ENCODE data around the gene CTF1. TPM values are rescaled to one million over a fixed set of nuclear protein-coding genes. Genes with fewer than 3 reads are reported as not detected.

CTF1 gene
- total and polyA plus RNA-seq, 2 donors: 0.38 to 3.8 TPM

DNA sequence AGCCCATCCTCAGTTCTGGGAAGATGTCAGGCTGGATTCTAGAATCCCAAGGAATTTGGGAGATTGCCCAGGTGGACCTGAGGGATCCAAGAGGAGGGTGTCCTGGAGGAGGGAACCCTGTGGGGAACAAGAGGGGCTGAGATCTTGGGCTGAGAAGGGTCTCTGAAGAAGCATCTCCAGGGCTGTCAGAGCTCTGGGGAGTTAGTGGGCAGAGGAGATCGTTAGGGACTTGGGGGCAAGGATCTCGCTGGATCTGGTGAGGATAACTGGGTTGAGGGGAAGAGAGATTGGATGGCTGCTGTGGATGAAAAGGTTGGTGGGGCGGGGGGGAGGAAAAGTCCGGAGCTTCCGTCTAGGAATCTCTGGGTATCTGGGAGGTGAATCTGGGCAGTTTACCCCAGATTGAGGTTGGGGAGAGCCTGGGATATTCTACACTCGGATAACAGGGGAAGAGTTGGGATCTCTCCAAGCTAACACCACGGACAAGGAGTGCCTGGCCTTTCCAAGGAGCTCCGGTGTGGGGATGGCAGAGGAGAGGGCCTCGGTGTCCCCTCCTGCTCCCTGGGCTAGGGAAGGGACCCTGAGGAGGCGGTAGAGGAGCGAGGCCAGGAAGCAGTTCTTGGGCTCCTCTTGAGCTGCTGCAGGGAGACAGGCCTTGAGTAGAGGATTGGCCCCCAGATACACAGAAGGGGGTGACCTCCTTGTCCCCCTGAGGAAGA lies 28.7 kb downstream of the CTF1 start:
- peaks cover 0 to 3% of the 10 kb centered on the region in 2 donors for H3K9me3 ChIP-seq (ENCODE audit: control insufficient read depth in 2 of 2, insufficient read depth in 1 of 2, low read length in 1 of 2)
- H3K36me3 ChIP-seq (ENCODE audit: control insufficient read depth in 2 of 2, insufficient read depth in 2 of 2, low read length in 1 of 2): peaks cover 10 to 13% of the 10 kb centered on the region in 2 donors
- no peaks in the 10 kb centered on the region for H3K27me3 ChIP-seq (ENCODE audit: control insufficient read depth in 2 of 2, insufficient read depth in 1 of 2, low read length in 1 of 2)
- no peak overlapping the region for H3K27ac ChIP-seq (ENCODE audit: low read depth in 1 of 2, low read length in 1 of 2)
- DNase-seq (ENCODE audit: low read depth in 6 of 9, low spot score in 9 of 9): no peak
- peak overlapping the region in 1 of 2 donors; percentile 23 for H3K4me3 ChIP-seq (ENCODE audit: low read length in 2 of 2)
- peaks cover 0 to 46% of the 10 kb centered on the region in 2 donors for H3K4me1 ChIP-seq (ENCODE audit: control insufficient read depth in 2 of 2, insufficient read depth in 2 of 2, low read length in 2 of 2)
- 95% methylated on average over 11 of the region's 11 CpGs for WGBS

DNA sequence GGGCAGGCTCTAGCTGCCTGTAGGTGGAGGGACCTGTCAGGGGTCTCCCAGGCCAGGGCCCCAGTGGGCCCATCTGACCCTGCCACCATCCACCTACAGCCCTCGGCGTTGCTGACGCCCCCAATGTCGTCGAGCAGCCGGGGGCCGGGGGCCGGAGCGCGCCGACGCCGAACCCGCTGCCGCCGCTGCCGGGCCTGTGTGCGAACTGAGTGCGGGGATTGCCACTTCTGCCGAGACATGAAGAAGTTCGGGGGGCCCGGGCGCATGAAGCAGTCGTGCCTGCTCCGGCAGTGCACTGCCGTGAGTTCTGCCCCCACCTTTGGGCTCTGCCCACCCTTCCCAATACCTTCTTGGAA lies 29.2 kb downstream of the CTF1 start:
- WGBS: 97% methylated on average over 26 of the region's 26 CpGs
- H3K4me3 ChIP-seq (ENCODE audit: low read length in 2 of 2): no peak overlapping the region
- no peak for DNase-seq (ENCODE audit: low read depth in 6 of 9, low spot score in 9 of 9)
- H3K4me1 ChIP-seq (ENCODE audit: control insufficient read depth in 2 of 2, insufficient read depth in 2 of 2, low read length in 2 of 2): peaks cover 0 to 46% of the 10 kb centered on the region in 2 donors
- no peak overlapping the region for H3K27ac ChIP-seq (ENCODE audit: low read depth in 1 of 2, low read length in 1 of 2)
- H3K27me3 ChIP-seq (ENCODE audit: control insufficient read depth in 2 of 2, insufficient read depth in 1 of 2, low read length in 1 of 2): no peaks in the 10 kb centered on the region
- H3K36me3 ChIP-seq (ENCODE audit: control insufficient read depth in 2 of 2, insufficient read depth in 2 of 2, low read length in 1 of 2): peaks cover 13 to 16% of the 10 kb centered on the region in 2 donors
- H3K9me3 ChIP-seq (ENCODE audit: control insufficient read depth in 2 of 2, insufficient read depth in 1 of 2, low read length in 1 of 2): peaks cover 0 to 3% of the 10 kb centered on the region in 2 donors

DNA sequence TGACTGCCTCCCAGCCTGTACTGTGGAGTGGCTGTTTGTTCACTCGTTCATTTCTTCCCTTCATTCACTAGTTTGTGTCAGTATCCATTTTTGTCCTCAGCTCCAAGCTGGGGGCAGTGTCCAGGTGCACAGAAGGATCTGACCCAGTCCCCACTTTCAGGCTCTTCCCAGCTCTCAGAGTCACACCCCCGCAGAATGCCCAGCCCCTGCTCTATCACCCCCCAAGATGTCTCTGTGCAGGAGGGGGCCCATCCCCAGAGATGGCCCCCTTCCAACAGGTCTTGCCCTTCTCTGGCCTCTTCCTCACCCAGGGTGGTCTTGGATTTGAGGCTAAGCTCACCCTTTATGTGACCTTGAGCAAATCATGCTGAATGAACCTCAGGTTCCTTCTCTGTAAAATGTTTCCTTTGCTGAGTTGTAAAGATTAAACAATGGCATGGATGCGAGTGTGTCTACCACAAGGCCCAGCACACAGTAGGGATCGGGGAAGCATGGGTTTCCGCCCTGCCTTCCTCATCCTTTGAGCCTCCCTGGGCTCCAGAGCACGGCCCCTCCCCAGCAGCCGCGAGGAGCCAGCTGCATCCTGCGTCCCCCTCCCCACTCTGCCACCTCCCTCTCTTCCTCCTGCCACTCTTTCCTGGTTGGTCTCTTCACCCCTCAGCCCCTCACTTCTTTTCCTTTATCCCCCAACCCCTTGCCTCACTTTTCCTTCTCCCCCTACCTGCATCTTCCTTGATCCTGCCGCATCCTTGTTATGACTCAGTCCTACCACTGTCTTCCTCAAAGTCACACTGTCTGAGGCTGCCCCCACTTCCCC lies 29.8 kb downstream of the CTF1 start:
- Histone ChIP-seq H3K27ac (ENCODE audit: low read depth in 1 of 2, low read length in 1 of 2) (peak overlapping the region in 1 of 2 donors; percentile 50), H3K27me3 (ENCODE audit: control insufficient read depth in 2 of 2, insufficient read depth in 1 of 2, low read length in 1 of 2) (no peaks in the 10 kb centered on the region), H3K36me3 (ENCODE audit: control insufficient read depth in 2 of 2, insufficient read depth in 2 of 2, low read length in 1 of 2) (peaks cover 18 to 19% of the 10 kb centered on the region in 2 donors), H3K4me1 (ENCODE audit: control insufficient read depth in 2 of 2, insufficient read depth in 2 of 2, low read length in 2 of 2) (peaks cover 0 to 46% of the 10 kb centered on the region in 2 donors), H3K4me3 (ENCODE audit: low read length in 2 of 2) (no peak overlapping the region), H3K9me3 (ENCODE audit: control insufficient read depth in 2 of 2, insufficient read depth in 1 of 2, low read length in 1 of 2) (peaks cover 0 to 3% of the 10 kb centered on the region in 2 donors)
- WGBS: 78% methylated on average over 10 of the region's 10 CpGs
- DNase-seq (ENCODE audit: low read depth in 6 of 9, low spot score in 9 of 9): no peak

DNA sequence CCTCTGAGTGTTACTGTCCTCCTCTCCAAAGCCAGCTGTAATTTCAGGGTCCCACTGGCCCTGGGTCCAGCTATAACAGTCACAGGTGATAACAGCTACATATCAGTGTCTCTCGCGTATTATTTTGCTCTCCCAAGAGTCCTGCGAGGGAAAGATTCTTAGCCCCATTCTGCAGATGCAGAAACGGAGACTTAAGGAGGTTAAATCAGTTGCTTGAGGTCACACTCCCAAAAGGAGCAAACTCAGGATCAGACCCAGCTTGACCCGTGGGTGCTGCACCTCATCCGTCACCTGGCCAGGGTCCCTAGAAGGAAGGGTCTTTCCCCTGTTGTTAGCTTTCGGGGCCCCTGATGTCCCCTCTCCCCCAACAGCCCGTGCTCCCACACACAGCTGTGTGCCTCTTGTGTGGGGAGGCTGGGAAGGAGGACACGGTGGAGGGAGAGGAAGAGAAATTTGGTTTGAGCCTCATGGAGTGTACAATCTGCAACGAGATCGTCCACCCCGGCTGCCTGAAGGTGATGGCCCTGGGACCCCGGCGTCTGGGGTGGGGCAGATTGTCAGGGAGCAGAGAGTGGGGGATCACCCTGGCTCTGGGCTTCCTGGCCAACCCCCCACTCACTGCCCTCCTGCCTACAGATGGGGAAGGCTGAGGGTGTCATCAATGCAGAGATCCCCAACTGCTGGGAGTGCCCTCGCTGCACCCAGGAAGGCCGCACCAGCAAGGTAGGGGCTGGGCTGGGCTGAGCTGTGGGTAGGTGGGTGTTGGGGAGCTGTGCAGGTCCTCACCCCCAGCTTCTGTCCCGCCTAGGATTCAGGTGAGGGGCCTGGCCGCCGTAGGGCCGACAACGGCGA lies 30.7 kb downstream of the CTF1 start:
- Histone ChIP-seq H3K27me3 (ENCODE audit: control insufficient read depth in 2 of 2, insufficient read depth in 1 of 2, low read length in 1 of 2) (no peaks in the 10 kb centered on the region), H3K4me3 (ENCODE audit: low read length in 2 of 2) (no peak overlapping the region), H3K36me3 (ENCODE audit: control insufficient read depth in 2 of 2, insufficient read depth in 2 of 2, low read length in 1 of 2) (peaks cover 26% of the 10 kb centered on the region in 2 donors), H3K27ac (ENCODE audit: low read depth in 1 of 2, low read length in 1 of 2) (peak overlapping the region in 1 of 2 donors; percentile 50), H3K4me1 (ENCODE audit: control insufficient read depth in 2 of 2, insufficient read depth in 2 of 2, low read length in 2 of 2) (peaks cover 0 to 37% of the 10 kb centered on the region in 2 donors), H3K9me3 (ENCODE audit: control insufficient read depth in 2 of 2, insufficient read depth in 1 of 2, low read length in 1 of 2) (no peaks in the 10 kb centered on the region)
- WGBS: 97% methylated on average over 22 of the region's 22 CpGs
- DNase-seq (ENCODE audit: low read depth in 6 of 9, low spot score in 9 of 9): no peak

DNA sequence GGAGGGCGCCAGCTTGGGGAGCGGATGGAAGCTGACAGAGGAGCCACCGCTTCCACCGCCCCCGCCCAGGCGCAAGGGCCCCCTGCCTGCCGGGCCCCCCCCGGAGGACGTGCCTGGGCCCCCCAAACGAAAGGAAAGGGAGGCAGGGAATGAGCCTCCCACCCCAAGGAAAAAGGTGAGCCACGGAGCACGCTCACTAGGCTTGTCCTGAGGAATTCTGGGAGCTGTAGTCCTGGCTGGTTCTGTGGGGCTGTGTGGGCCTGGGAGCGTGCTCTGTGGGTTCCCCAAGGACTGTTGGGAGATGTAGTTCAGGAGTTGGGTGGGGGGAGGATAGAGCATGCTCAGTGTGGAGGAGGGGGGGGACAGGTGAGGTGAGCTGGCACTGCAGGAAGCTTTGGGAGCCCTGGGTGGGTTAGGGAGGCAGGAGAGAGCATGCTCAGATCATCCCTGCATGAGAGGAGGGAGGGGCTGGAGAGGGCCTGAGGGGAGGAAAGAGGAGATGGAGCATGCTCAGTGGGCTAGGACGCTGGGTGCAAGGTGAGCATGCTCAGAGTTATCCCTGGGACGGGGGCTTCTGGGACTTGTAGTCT lies 31.5 kb downstream of the CTF1 start:
- H3K4me3 ChIP-seq (ENCODE audit: low read length in 2 of 2): no peak overlapping the region
- no peak overlapping the region for H3K27ac ChIP-seq (ENCODE audit: low read depth in 1 of 2, low read length in 1 of 2)
- H3K27me3 ChIP-seq (ENCODE audit: control insufficient read depth in 2 of 2, insufficient read depth in 1 of 2, low read length in 1 of 2): no peaks in the 10 kb centered on the region
- DNase-seq (ENCODE audit: low read depth in 6 of 9, low spot score in 9 of 9): peak in 3 of 9 donors; percentile 38 to 78 (median 61)
- H3K36me3 ChIP-seq (ENCODE audit: control insufficient read depth in 2 of 2, insufficient read depth in 2 of 2, low read length in 1 of 2): peaks cover 31 to 32% of the 10 kb centered on the region in 2 donors
- peaks cover 0 to 35% of the 10 kb centered on the region in 2 donors for H3K4me1 ChIP-seq (ENCODE audit: control insufficient read depth in 2 of 2, insufficient read depth in 2 of 2, low read length in 2 of 2)
- no peaks in the 10 kb centered on the region for H3K9me3 ChIP-seq (ENCODE audit: control insufficient read depth in 2 of 2, insufficient read depth in 1 of 2, low read length in 1 of 2)
- 87% methylated on average over 15 of the region's 15 CpGs for WGBS

DNA sequence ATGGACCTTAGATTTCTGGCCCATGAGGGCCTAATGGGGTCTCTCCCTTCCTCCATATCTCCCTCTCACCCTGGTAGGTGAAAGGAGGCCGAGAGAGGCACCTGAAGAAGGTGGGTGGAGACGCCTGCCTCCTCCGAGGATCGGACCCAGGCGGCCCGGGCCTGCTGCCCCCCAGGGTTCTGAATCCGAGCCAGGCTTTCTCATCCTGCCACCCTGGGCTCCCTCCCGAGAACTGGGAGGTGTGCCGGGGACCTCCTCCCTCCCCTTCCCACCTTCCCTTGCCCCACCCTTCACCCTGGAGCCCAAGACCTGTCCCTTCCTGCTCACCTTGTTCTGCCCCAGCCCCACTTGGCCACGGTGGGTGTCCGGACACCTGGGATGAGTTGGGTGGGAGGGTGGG lies 32.0 kb downstream of the CTF1 start:
- H3K4me1 ChIP-seq (ENCODE audit: control insufficient read depth in 2 of 2, insufficient read depth in 2 of 2, low read length in 2 of 2): peaks cover 0 to 35% of the 10 kb centered on the region in 2 donors
- peaks cover 31 to 32% of the 10 kb centered on the region in 2 donors for H3K36me3 ChIP-seq (ENCODE audit: control insufficient read depth in 2 of 2, insufficient read depth in 2 of 2, low read length in 1 of 2)
- H3K9me3 ChIP-seq (ENCODE audit: control insufficient read depth in 2 of 2, insufficient read depth in 1 of 2, low read length in 1 of 2): no peaks in the 10 kb centered on the region
- 95% methylated on average over 11 of the region's 11 CpGs for WGBS
- no peak for DNase-seq (ENCODE audit: low read depth in 6 of 9, low spot score in 9 of 9)
- H3K4me3 ChIP-seq (ENCODE audit: low read length in 2 of 2): no peak overlapping the region
- peak overlapping the region in 1 of 2 donors; percentile 2 for H3K27ac ChIP-seq (ENCODE audit: low read depth in 1 of 2, low read length in 1 of 2)
- no peaks in the 10 kb centered on the region for H3K27me3 ChIP-seq (ENCODE audit: control insufficient read depth in 2 of 2, insufficient read depth in 1 of 2, low read length in 1 of 2)

DNA sequence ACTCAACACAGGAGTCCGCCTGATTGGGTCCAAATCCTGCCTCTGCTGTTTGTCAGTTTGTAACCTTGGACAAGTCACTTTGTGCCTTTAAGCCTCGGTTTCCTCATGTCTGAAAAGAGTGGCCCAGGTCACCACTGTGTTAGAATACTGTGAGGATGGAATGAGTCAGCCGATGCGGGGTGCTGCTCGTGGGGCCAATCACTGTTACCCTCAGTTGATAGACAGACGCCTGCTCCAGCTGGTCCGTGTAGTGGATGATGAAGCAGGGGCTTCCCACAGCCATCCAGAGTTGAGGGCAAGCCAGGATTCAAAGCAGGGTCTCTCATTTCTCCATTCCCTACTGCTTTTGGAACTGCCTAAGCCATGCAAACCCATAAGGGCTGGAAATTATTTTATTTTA lies 32.8 kb downstream of the CTF1 start:
- Histone ChIP-seq H3K27ac (ENCODE audit: low read depth in 1 of 2, low read length in 1 of 2) (no peak overlapping the region), H3K36me3 (ENCODE audit: control insufficient read depth in 2 of 2, insufficient read depth in 2 of 2, low read length in 1 of 2) (peaks cover 31 to 32% of the 10 kb centered on the region in 2 donors), H3K4me1 (ENCODE audit: control insufficient read depth in 2 of 2, insufficient read depth in 2 of 2, low read length in 2 of 2) (peaks cover 0 to 35% of the 10 kb centered on the region in 2 donors), H3K27me3 (ENCODE audit: control insufficient read depth in 2 of 2, insufficient read depth in 1 of 2, low read length in 1 of 2) (no peaks in the 10 kb centered on the region), H3K4me3 (ENCODE audit: low read length in 2 of 2) (no peak overlapping the region), H3K9me3 (ENCODE audit: control insufficient read depth in 2 of 2, insufficient read depth in 1 of 2, low read length in 1 of 2) (no peaks in the 10 kb centered on the region)
- no peak for DNase-seq (ENCODE audit: low read depth in 6 of 9, low spot score in 9 of 9)
- 93% methylated on average over 7 of the region's 7 CpGs for WGBS

DNA sequence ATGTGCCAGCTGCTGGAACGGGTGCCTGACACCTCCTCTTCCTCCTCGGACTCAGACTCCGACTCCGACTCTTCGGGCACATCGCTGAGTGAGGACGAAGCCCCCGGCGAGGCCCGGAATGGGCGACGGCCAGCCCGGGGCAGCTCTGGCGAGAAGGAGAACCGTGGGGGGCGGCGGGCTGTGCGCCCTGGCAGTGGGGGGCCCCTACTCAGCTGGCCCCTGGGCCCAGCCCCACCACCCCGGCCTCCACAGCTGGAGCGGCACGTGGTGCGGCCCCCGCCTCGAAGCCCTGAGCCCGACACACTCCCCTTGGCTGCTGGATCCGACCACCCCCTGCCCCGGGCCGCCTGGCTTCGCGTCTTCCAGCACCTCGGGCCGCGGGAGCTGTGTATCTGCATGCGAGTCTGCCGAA lies 33.8 kb downstream of the CTF1 start:
- DNase-seq (ENCODE audit: low read depth in 6 of 9, low spot score in 9 of 9): no peak
- H3K27me3 ChIP-seq (ENCODE audit: control insufficient read depth in 2 of 2, insufficient read depth in 1 of 2, low read length in 1 of 2): no peaks in the 10 kb centered on the region
- H3K9me3 ChIP-seq (ENCODE audit: control insufficient read depth in 2 of 2, insufficient read depth in 1 of 2, low read length in 1 of 2): no peaks in the 10 kb centered on the region
- H3K4me1 ChIP-seq (ENCODE audit: control insufficient read depth in 2 of 2, insufficient read depth in 2 of 2, low read length in 2 of 2): peaks cover 0 to 33% of the 10 kb centered on the region in 2 donors
- no peak overlapping the region for H3K4me3 ChIP-seq (ENCODE audit: low read length in 2 of 2)
- WGBS: 97% methylated on average over 35 of the region's 35 CpGs
- no peak overlapping the region for H3K27ac ChIP-seq (ENCODE audit: low read depth in 1 of 2, low read length in 1 of 2)
- H3K36me3 ChIP-seq (ENCODE audit: control insufficient read depth in 2 of 2, insufficient read depth in 2 of 2, low read length in 1 of 2): peaks cover 31 to 34% of the 10 kb centered on the region in 2 donors

All from thymus (tissue), 11 donors.